Brain microvascular endothelial cell (primary cell): ENCODE data around the gene HDDC2.

Experiments
- DNase-seq: peaks from one replicate; pipeline ENCODE4 v3.0.0-alpha.2; 2020
- H3K27ac ChIP-seq: fragments of 250-450 bp; sonication (Bioruptor Pico); 2 replicates; pipeline ENCODE4 v1.5.1; 2020; ENCODE audit warnings: mild to moderate bottlenecking, moderate library complexity
- H3K27me3 ChIP-seq: fragments of 250-450 bp; sonication (Bioruptor Pico); replicated peaks from 2 replicates; pipeline ENCODE4 v1.5.1; 2020; ENCODE audit warnings: mild to moderate bottlenecking
- H3K36me3 ChIP-seq: fragments of 250-450 bp; sonication (Bioruptor Pico); replicated peaks from 2 replicates; pipeline ENCODE4 v1.5.1; 2020; ENCODE audit warnings: mild to moderate bottlenecking
- H3K4me3 ChIP-seq: 2 replicates; pipeline ENCODE4 v1.5.1; 2011; ENCODE audit warnings: low read depth, mild to moderate bottlenecking, control low read depth, low read length, moderate library complexity
- CTCF ChIP-seq: IDR thresholded peaks from 2 replicates; pipeline ENCODE4 v1.5.1; 2011; ENCODE audit warnings: low read depth, mild to moderate bottlenecking, moderate library complexity, low read length, control low read depth, inconsistent platforms; ENCODE audit errors: missing control alignments
- in situ Hi-C: cut with HindIII; loops from 2 replicates; pipeline ENCODE4 v1.10.0; 2017; ENCODE audit warnings: low sequenced_read_pairs, low pct_ligation_motif_present

HDDC2 gene

GRCh38 chr6:125255201-125255600, 46.6 kb downstream of the HDDC2 start:
- no peak for DNase-seq
- Histone ChIP-seq H3K4me3 (no peak overlapping the region), H3K27me3 (no peaks in the 10 kb centered on the region), H3K36me3 (no peaks in the 10 kb centered on the region), H3K27ac (no peak overlapping the region)
- in situ Hi-C loops = no loop called here
- no peak for TF ChIP-seq CTCF

- no peaks in the 10 kb centered on the region for H3K27me3 ChIP-seq
- no peak overlapping the region for H3K4me3 ChIP-seq
- no peak for DNase-seq
- no peaks in the 10 kb centered on the region for H3K36me3 ChIP-seq
- no peak for TF ChIP-seq CTCF
- no peak overlapping the region for H3K27ac ChIP-seq
- in situ Hi-C loops = no loop called here
Observed at GRCh38 chr6:125254321-125254720, 47.4 kb downstream of the HDDC2 start.

GRCh38 chr6:125253881-125254280, 47.9 kb downstream of the HDDC2 start:
- Histone ChIP-seq H3K27me3 (no peaks in the 10 kb centered on the region), H3K4me3 (no peak overlapping the region), H3K27ac (no peak overlapping the region), H3K36me3 (no peaks in the 10 kb centered on the region)
- in situ Hi-C loops = no loop called here
- no peak for DNase-seq
- TF ChIP-seq CTCF = no peak

- no peak for DNase-seq
- no peak for TF ChIP-seq CTCF
- H3K27ac ChIP-seq = no peak overlapping the region
- in situ Hi-C loops = no loop called here
- no peaks in the 10 kb centered on the region for H3K36me3 ChIP-seq
- no peak overlapping the region for H3K4me3 ChIP-seq
- no peaks in the 10 kb centered on the region for H3K27me3 ChIP-seq
Observed at GRCh38 chr6:125252891-125253290, 48.9 kb downstream of the HDDC2 start.

GRCh38 chr6:125251516-125252220, 50.1 kb downstream of the HDDC2 start:
- no peak overlapping the region for H3K4me3 ChIP-seq
- H3K36me3 ChIP-seq = no peaks in the 10 kb centered on the region
- no peak for TF ChIP-seq CTCF
- DNase-seq = no peak
- H3K27ac ChIP-seq = no peak overlapping the region
- in situ Hi-C loops = no loop called here
- H3K27me3 ChIP-seq = no peaks in the 10 kb centered on the region

- in situ Hi-C loops = no loop called here
- no peaks in the 10 kb centered on the region for H3K36me3 ChIP-seq
- TF ChIP-seq CTCF = no peak
- no peak for DNase-seq
- no peak overlapping the region for H3K4me3 ChIP-seq
- H3K27me3 ChIP-seq = no peaks in the 10 kb centered on the region
- H3K27ac ChIP-seq = no peak overlapping the region
Observed at GRCh38 chr6:125250511-125250910, 51.3 kb downstream of the HDDC2 start.
